Memory B cell (primary cell): ENCODE measurements around the gene SARNP.
A peak's percentile ranks its signal among the peaks of the same experiment; 100 is the strongest.

Source experiments
- ATAC-seq: fragments of 150-1000 bp; cut with Tn5 transposase; 2 replicates; pipeline ENCODE4 v1.10.0; 2021; ENCODE audit warnings: low read depth, mild to moderate bottlenecking, moderate library complexity
- DNase-seq, 2 donors: peaks; one replicate each; pipeline ENCODE4 v3.0.0; 2022; ENCODE audit warnings: low spot score in 2 of 2
- H3K27ac Mint-ChIP-seq: one replicate; pipeline ENCODE4 v1.8.0; 2022; ENCODE audit warnings: mild to moderate bottlenecking, moderate library complexity, mixed read lengths
- H3K27me3 Mint-ChIP-seq: one replicate; pipeline ENCODE4 v1.8.0; 2022; ENCODE audit warnings: mixed read lengths
- H3K36me3 Mint-ChIP-seq: one replicate; pipeline ENCODE4 v1.8.0; 2022; ENCODE audit warnings: mild to moderate bottlenecking, mixed read lengths
- H3K4me1 Mint-ChIP-seq: one replicate; pipeline ENCODE4 v1.8.0; 2022; ENCODE audit warnings: mixed read lengths
- H3K4me3 Mint-ChIP-seq: one replicate; pipeline ENCODE4 v1.8.0; 2022; ENCODE audit warnings: mild to moderate bottlenecking, moderate library complexity, mixed read lengths
- H3K9me3 Mint-ChIP-seq: one replicate; pipeline ENCODE4 v1.8.0; 2022; ENCODE audit warnings: mixed read lengths

SARNP gene

DNA sequence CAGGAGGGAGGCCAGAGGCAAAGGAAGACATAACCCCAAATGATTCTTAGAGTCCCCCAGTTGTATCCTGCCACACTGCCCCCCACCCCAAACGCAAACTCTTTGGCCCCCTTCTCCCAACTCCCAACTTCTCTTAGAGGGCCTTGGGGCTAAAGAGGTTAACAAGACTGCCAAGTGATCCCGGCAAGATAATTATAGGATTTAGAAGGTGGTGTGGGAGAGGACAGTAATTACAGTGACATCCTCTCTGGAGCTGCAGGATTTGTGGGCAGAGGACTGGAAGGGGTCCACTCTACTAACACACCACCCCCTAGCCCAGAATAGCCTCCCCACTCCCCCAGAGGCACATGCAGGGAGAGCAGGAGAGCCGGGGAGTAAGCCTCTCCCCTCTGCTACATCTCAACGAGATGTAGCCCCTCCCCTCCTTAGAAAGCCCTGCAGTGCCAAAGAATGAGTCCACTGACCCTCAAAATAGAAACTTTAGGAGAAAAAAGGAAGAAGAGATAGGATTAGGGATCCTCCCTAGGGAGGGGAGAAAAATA, 79.9 kb downstream of the SARNP start:
- ATAC-seq, result no peak
- H3K27ac Mint-ChIP-seq, result peak overlapping the region; percentile 87
- H3K36me3 Mint-ChIP-seq, result no peaks in the 10 kb centered on the region
- H3K4me1 Mint-ChIP-seq, result peaks cover 20% of the 10 kb centered on the region
- no peak for DNase-seq
- peak overlapping the region; percentile 92 for H3K4me3 Mint-ChIP-seq
- peaks cover 2% of the 10 kb centered on the region for H3K27me3 Mint-ChIP-seq
- H3K9me3 Mint-ChIP-seq, result no peaks in the 10 kb centered on the region

DNA sequence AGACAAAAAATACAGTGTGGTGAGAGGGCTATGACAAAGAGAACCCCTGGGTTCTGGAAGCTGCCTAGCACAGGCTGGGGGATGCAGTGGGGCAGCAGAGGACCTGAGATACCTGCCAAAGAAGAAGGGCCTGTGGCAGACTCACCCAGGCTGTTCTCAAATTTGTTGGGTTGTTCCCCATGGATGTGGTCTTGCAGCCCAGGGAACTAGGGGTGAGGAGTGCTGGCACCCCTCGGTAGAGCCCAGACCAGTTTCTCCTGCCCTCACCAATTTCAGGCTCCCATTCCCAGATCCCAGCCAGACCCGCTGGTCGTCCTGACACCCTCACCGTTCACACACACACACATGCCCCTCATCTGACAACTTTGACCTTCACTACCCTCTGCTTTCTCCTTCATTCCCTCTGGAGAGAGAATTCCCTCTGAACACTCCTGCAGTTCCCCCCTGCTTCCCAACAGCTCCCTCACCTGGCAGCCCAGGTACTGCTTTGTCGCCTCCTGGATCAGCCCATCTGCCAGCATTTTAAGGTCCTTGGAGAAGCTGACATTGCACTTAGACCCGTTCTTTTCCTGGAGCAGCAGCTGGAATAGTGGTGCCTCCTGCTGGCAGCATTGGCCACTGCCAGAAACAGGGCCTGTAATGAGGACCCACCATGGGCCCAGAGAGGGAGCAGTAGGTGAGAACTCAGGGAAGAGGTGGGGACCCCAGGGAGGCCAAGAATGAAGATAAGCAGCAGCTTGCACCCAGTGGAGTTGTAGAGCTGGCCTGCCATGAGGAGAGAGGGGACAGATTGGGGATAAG, 80.5 kb downstream of the SARNP start:
- H3K4me3 Mint-ChIP-seq, result peak overlapping the region; percentile 67
- peak overlapping the region; percentile 56 for H3K27ac Mint-ChIP-seq
- no peaks in the 10 kb centered on the region for H3K36me3 Mint-ChIP-seq
- H3K27me3 Mint-ChIP-seq, result no peaks in the 10 kb centered on the region
- ATAC-seq (peak; percentile 41), DNase-seq (peak; percentile 44 to 57)
- H3K4me1 Mint-ChIP-seq, result peaks cover 15% of the 10 kb centered on the region
- no peaks in the 10 kb centered on the region for H3K9me3 Mint-ChIP-seq

DNA sequence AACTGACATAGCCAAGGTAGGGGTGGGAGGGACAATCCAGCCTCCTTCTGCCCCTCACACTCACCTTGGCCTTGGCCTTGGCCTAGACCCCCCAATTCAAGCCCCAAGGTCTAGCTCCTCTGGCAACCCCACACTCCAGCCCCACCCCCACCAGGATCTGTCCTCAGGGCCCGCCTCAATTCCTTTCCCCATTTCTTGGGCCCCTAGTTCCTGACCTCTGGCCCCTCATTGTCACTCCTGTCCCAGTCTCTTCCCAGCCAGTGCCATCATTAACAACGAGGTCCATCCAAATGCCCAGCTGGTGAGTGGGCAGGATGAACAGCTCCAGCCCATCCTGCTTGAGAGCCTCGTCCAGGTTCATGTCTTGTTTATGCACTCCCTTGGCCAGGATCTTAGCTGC, 81.4 kb downstream of the SARNP start:
- no peak for ATAC-seq
- Mint-ChIP-seq H3K4me3 (no peak overlapping the region), H3K4me1 (peaks cover 13% of the 10 kb centered on the region), H3K9me3 (no peaks in the 10 kb centered on the region), H3K27ac (no peak overlapping the region), H3K36me3 (no peaks in the 10 kb centered on the region), H3K27me3 (no peaks in the 10 kb centered on the region)
- no peak for DNase-seq

DNA sequence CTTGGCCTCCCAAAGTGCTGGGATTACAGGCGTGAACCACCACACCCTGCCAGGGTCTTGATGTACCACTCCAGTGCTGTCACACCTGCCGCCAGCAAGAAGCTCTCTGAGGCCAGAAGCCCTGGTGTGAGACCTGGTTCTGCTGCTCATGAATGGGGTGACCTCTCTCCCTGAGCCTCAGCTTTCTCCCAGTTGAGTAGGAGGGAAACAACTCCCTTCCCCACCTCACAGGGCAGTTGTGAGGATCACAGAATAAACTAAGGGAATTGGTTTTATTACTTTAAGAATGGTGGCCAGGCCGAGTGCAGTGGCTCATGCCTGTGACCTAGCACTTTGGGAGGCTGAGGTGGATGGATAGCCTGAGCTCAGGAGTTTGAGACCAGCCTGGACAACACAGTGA, 82.9 kb downstream of the SARNP start:
- Mint-ChIP-seq H3K9me3 (no peaks in the 10 kb centered on the region), H3K27ac (no peak overlapping the region), H3K4me1 (peaks cover 23% of the 10 kb centered on the region), H3K36me3 (no peaks in the 10 kb centered on the region), H3K4me3 (no peak overlapping the region), H3K27me3 (no peaks in the 10 kb centered on the region)
- DNase-seq (no peak), ATAC-seq (no peak)

DNA sequence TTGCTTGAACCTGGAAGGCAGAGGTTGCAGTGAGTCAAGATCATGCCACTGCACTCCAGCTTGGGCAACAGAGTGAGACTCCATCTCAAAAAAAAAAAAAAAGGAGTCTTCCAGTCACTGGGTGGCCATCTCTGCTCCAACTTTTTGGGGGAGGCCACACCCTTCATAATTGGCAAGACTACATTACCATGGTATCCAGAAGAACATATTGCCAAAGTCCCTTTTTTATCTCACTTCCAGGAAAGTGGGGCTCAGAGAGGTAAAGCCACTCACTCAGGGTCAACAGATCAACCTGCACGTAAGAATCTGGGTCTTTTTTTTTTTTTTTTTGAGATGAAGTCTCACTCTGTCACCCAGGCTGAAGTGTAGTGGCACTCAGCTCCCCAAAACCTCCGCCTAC, 83.7 kb downstream of the SARNP start:
- ATAC-seq, result no peak
- Mint-ChIP-seq H3K27me3 (no peaks in the 10 kb centered on the region), H3K4me3 (no peak overlapping the region), H3K36me3 (no peaks in the 10 kb centered on the region), H3K27ac (no peak overlapping the region), H3K4me1 (peaks cover 22% of the 10 kb centered on the region), H3K9me3 (no peaks in the 10 kb centered on the region)
- no peak for DNase-seq

DNA sequence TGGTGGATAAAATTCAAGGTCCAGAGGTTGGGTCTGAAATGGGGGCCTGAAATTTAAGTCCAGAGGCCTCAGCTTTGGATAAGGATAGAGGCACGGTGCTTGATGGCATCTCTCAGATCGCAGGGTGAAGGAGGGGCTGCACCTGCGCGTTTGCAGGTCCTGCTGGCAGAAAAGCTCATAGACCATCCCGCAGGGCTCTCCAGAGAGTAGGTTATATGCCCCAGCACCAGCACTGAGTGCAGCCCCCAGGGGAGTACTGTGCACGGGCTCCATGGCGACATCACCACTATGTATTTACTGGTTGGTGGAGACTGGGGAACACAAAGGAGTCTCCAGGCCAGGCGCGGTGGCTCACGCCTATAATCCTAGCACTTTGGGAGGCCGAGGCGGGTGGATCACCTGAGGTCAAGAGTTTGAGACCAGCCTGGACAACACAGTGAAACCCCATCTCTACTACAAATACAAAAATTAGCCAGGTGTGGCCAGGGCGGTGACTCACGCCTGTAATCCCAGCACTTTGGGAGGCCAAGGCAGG, 84.4 kb downstream of the SARNP start:
- Mint-ChIP-seq H3K9me3 (no peaks in the 10 kb centered on the region), H3K36me3 (no peaks in the 10 kb centered on the region), H3K27me3 (no peaks in the 10 kb centered on the region), H3K4me1 (peaks cover 19% of the 10 kb centered on the region), H3K27ac (no peak overlapping the region), H3K4me3 (no peak overlapping the region)
- no peak for DNase-seq
- no peak for ATAC-seq

DNA sequence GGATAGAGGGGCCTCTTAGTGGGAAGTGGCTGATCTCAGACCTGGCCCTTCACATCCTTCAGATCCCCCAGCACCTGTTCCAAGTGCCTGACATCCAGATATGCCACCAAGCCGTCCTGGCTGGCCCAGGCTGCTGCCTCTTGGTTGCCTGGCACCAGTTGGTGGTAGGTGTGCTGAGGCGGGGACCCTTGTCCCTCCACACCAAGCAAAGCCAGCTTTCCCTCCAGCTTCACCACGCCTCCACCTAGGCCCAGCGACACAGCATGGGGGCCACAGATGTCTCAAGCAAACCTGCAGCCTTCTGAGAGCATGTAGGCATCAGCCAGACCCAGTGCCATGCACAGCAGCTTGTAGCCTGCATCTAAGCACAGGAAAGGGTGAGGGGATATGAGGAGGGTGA, 85.2 kb downstream of the SARNP start:
- H3K27ac Mint-ChIP-seq, result no peak overlapping the region
- H3K27me3 Mint-ChIP-seq, result no peaks in the 10 kb centered on the region
- no peak for ATAC-seq
- no peak overlapping the region for H3K4me3 Mint-ChIP-seq
- no peaks in the 10 kb centered on the region for H3K36me3 Mint-ChIP-seq
- peaks cover 22% of the 10 kb centered on the region for H3K4me1 Mint-ChIP-seq
- H3K9me3 Mint-ChIP-seq, result no peaks in the 10 kb centered on the region
- DNase-seq, result no peak

DNA sequence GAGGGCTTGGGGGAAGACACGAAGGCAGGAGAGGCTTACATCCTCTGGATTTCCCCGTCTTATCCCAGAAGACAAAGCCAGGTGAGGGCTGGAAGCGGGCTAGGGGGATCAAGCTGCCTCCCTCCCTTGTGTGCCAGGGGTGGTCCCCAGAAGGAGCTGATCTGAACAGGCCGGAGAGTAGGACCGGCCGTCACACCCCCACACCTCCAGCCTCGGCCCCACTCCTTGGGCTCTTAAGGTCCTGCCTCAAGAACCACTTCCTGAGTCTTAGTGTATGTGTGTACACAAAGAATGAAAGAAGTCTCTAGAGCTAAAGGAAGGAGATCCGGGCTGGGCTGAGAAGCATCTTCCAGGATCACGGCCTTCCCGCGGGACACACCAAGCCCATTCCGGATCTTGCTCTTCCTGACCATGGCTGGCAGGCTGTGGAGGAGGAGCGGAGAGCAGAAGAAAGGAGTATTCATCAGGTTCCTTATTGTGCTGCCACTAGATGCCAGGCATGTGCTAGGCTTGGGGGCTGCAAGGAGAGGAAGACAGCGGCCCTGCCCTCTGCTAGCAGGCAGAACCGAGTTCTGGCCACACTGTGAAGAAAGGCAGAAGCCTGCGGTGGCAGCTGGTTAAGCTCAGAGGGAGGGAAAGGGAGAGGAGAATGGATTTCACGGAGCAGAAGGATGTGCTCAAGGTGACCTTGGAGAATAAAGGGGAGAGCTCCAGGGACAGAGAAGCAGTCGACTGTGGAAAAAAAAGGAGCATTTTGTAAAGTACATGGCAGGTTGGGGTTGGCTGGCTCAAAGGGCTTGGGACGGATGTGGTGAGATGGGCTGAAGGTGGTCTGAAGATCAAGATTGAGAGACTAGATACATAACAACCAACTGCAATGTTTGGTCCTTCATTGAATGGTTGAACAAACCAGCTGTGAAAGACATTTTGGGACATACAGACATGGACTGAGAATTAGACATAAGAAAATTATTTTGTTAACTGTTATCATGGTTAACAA, 87.4 kb downstream of the SARNP start:
- peak; percentile 50 for ATAC-seq
- H3K9me3 Mint-ChIP-seq, result no peaks in the 10 kb centered on the region
- H3K4me3 Mint-ChIP-seq, result peak overlapping the region; percentile 86
- no peak for DNase-seq
- no peaks in the 10 kb centered on the region for H3K27me3 Mint-ChIP-seq
- no peaks in the 10 kb centered on the region for H3K36me3 Mint-ChIP-seq
- peaks cover 21% of the 10 kb centered on the region for H3K4me1 Mint-ChIP-seq
- H3K27ac Mint-ChIP-seq, result peak overlapping the region; percentile 9

DNA sequence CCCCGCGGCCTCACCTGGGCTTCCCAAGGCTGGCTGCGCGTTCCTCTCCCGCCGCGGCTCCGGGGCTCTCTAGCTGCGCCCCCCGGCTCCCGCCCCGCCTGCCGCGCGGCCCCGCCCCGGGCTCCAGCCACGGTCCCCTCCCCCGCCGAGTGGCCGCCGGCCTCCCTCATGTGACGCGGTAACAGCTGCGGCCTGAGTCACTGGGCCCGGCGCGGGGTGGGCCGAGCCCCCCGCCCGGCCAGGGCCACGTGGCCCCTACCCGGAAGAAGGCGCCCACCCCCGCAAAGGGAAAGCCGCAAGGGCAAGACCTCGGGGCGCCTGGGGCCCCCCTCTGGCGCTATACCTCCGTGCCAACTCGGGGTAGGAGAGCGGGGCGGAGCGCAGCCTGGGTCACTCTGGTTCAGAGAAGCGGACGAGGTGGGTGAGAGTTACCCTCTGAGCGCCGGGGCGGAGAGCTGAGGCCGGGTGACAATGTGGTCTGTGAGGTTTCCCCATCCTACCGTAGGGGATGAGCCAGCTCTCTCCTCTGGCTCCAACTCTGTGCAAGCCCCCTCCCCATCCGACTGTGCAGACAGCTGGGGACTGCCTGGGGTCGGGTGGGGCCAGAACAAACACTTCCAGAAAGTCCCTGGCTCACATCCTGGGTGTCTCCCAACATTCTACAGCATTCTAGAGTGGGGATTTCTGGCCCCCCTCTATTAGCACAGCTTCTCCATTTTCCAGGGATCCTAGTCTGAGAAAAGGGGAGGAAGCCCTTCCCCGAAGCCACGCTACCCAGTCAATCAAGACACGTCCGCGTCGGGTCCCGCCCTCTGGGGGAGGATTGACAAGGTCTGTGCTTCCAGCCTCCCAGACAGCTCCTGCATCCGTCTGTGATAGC, 88.3 kb downstream of the SARNP start, which contains the start of gene CD63:
CD63 (minus strand) TSS at position 71 of the 880 bp plus-strand sequence. CDS start 668 bp downstream, outside the sequence.
- H3K4me3 Mint-ChIP-seq, result peak within 1 kb of the TSS; percentile 91
- ATAC-seq (peak; percentile 61), DNase-seq (peak in 1 of 2 donors; percentile 53)
- H3K36me3 Mint-ChIP-seq, result no peaks in the 10 kb centered on the region
- H3K4me1 Mint-ChIP-seq, result peaks cover 25% of the 10 kb centered on the region
- peak within 1 kb of the TSS; percentile 88 for H3K27ac Mint-ChIP-seq
- H3K27me3 Mint-ChIP-seq, result no peaks in the 10 kb centered on the region
- H3K9me3 Mint-ChIP-seq, result no peaks in the 10 kb centered on the region

DNA sequence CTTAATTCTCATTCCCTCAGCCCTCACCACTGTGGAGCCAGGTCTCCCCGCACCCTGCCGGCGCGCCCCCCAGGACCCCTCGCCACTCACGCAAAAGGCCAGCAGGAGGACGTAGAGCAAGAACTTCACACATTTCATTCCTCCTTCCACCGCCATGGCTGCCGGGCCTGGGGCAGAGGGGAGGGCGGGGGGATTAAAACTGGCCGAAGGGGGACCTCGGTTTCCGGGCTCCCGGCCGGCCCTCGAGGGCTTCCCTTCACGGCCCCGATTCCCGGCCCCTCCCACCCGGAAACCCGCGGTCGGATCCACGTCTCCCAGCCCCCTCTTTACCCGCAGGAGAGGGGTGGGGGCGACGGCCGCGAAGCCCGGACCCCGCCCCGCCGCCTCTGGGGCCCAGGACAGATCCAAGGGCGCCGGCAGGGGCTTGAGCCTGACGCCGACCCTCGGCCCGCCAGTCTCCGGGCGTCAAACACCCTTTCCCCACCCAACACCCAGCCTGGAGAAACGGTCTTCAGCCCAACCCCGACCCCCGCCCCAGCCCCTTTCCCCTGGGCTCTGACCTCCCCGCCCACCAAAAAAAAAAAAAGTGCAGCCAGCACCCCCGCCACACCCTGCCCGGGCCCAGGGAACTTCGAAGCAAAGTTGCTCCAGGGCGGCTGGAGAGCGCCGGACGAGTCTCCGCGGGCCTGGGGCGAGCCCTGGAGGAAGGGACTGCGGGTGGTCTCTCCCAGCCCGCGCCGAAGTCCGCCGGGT, 89.2 kb downstream of the SARNP start:
- Mint-ChIP-seq H3K36me3 (no peaks in the 10 kb centered on the region), H3K27me3 (no peaks in the 10 kb centered on the region), H3K9me3 (no peaks in the 10 kb centered on the region), H3K4me1 (peaks cover 29% of the 10 kb centered on the region), H3K4me3 (peak overlapping the region; percentile 91), H3K27ac (peak overlapping the region; percentile 88)
- ATAC-seq (peak; percentile 14), DNase-seq (no peak)

DNA sequence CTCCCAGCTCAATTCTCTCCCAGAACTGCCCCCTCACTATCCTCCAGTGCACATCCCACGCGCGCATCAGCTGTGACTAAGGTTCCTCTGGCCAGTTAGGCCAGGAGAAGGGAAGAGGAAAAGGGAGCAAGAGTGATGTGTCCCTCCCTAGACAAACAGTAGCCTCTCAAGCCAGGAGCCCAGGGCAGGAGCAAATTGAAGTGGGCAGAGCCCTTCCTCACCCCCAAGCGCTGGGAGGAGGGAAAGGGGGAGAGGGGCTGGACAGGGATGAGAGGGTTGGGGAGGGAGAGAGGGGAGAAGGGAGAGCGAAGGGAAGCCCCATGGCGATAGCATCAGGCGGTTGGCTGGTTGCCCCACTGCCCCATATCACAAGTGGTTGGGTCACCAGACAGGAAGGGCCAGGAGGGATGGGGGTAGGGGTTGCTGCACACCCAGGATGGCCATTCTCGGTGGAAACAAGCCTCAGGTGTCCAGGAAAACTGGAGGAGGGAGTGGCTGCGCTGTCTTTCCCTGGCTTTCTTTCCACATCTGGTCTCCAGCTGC, 89.8 kb downstream of the SARNP start:
- no peaks in the 10 kb centered on the region for H3K27me3 Mint-ChIP-seq
- H3K36me3 Mint-ChIP-seq, result no peaks in the 10 kb centered on the region
- H3K27ac Mint-ChIP-seq, result peak overlapping the region; percentile 88
- no peaks in the 10 kb centered on the region for H3K9me3 Mint-ChIP-seq
- peaks cover 29% of the 10 kb centered on the region for H3K4me1 Mint-ChIP-seq
- no peak for ATAC-seq
- no peak for DNase-seq
- peak overlapping the region; percentile 91 for H3K4me3 Mint-ChIP-seq

DNA sequence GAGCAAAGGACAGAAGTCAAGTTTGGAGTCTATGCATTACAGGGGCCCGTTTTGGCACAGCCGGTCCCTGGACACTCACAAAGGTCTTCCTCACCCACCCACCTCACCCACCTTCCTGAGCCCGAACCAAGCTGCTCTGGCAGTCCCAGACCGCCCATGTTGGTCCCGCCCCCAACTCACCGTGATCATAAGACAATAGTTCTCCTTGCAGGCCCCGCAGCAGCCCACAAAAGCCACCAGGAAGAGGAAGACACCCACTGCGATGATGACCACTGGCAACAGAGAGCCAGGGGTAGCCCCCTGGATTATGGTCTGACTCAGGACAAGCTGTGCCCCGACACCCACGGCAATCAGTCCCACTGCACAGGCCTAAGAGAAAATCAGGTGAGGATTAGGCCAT, 90.6 kb downstream of the SARNP start:
- DNase-seq (no peak), ATAC-seq (no peak)
- H3K36me3 Mint-ChIP-seq, result no peaks in the 10 kb centered on the region
- no peaks in the 10 kb centered on the region for H3K9me3 Mint-ChIP-seq
- H3K4me1 Mint-ChIP-seq, result peaks cover 29% of the 10 kb centered on the region
- H3K4me3 Mint-ChIP-seq, result peak overlapping the region; percentile 91
- peak overlapping the region; percentile 88 for H3K27ac Mint-ChIP-seq
- H3K27me3 Mint-ChIP-seq, result no peaks in the 10 kb centered on the region
